HG03571 (cell line): ENCODE data around the gene GDI1.
A peak's percentile ranks its signal among the peaks of the same experiment; 100 is the strongest.

Experiments used
- ATAC-seq: cut with Tn5 transposase; IDR thresholded peaks from one replicate; pipeline ENCODE4 v1.9.1; 2021; ENCODE audit not compliant: unreplicated experiment

GDI1 gene

GRCh38 chrX:154408659-154409221 is 28.2 kb upstream of the GDI1 start:
- ATAC-seq: no peak

GRCh38 chrX:154409222-154409871 is 27.6 kb upstream of the GDI1 start, which contains the start of gene DNASE1L1:
TSS of gene DNASE1L1 (minus strand) at chrX:154409254. CDS start at chrX:154405568, 3,686 bp downstream.
- ATAC-seq: no peak

GRCh38 chrX:154411981-154412340 is 25.0 kb upstream of the GDI1 start:
- peak; percentile 60 for ATAC-seq

- no peak for ATAC-seq
Observed at GRCh38 chrX:154412468-154412867, 24.5 kb upstream of the GDI1 start.

GRCh38 chrX:154413142-154413541 is 23.8 kb upstream of the GDI1 start:
- ATAC-seq: no peak

DNA sequence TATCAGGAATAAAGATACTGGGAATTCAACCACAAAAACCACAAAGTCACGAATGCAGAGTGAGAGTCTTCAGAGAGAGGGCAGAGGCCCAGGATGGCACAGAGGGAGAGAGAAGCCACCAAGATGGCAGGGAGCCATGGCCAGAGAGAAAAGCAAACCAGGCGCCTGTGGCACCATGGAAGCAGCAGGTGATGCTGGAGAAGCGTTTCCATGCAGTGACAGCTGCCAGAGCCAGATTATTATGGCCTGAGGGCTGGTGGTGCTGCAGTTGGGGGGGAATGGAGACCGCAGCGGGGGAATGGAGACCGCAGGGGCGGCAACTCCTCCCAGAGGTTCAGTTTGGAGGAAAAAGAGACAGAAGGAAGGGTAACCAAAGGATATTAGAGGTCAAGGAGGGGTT is 19.8 kb upstream of the GDI1 start:
- ATAC-seq: no peak

DNA sequence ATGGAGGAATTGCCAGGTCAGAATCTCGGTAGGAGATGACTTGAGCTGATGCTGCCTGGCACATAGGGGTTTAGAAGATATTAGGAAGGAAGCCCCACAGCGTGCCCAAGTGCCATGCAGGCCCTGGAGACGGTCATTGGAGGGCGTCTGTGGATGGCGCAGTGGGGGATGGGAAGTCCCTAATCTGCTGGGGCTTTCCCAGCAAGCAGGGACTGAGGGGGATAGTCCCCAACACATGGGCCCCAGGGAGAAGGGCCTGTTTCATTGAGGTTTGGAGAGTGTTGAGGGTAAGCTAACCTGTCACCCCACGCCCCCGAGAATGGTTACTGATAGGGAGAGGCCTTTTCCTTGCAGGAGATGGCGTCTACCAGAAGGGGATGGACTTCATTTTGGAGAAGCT is 17.8 kb upstream of the GDI1 start:
- no peak for ATAC-seq

DNA sequence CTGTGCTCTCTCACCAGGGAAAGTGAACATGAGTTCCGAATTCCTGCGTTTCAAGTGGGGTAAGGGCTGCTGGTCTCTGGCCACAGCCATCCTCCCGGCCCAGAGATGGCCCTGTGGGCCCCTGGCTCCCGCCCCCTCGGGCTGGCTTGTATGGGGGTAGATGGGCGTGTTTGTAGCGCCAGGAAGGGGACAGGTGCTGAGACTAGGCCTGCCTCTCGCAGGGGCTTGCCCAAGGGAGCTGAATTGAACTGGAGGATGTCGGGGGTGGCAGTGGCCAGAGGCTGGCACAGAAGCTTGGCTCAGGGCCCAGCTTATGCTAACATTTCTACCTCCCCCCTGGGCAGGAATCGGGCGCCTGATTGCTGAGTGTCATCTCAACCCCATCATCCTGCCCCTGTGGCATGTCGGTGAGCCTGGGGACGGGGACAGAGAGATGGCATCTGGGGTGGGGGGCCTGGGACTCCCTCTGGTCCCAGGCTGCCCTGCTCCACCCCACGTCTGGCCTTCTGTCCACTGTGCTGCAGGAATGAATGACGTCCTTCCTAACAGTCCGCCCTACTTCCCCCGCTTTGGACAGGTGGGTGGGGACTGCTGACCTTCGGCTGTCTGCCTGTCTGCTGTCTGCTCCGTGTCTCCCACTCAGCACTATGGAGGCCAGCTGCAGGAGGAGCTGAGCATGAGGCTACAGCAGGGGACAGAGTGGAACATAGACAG is 17.1 kb upstream of the GDI1 start:
- ATAC-seq: no peak

DNA sequence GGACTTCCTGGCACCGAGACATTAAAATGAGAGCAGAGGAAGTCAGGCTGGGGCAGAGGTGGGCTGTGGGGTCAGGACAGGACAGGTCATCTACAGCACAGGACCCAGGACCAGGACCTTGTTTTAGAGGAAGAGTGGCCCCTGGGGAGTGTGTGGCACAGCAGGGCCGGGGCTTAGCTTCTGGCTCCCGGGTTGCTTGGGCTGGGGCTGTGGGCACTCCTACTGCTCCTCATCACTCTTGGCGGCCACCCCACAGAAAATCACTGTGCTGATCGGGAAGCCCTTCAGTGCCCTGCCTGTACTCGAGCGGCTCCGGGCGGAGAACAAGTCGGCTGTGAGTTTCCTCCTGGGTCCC is 16.6 kb upstream of the GDI1 start:
- no peak for ATAC-seq

- ATAC-seq: no peak
Observed at GRCh38 chrX:154426916-154427770, 9.8 kb upstream of the GDI1 start.

DNA sequence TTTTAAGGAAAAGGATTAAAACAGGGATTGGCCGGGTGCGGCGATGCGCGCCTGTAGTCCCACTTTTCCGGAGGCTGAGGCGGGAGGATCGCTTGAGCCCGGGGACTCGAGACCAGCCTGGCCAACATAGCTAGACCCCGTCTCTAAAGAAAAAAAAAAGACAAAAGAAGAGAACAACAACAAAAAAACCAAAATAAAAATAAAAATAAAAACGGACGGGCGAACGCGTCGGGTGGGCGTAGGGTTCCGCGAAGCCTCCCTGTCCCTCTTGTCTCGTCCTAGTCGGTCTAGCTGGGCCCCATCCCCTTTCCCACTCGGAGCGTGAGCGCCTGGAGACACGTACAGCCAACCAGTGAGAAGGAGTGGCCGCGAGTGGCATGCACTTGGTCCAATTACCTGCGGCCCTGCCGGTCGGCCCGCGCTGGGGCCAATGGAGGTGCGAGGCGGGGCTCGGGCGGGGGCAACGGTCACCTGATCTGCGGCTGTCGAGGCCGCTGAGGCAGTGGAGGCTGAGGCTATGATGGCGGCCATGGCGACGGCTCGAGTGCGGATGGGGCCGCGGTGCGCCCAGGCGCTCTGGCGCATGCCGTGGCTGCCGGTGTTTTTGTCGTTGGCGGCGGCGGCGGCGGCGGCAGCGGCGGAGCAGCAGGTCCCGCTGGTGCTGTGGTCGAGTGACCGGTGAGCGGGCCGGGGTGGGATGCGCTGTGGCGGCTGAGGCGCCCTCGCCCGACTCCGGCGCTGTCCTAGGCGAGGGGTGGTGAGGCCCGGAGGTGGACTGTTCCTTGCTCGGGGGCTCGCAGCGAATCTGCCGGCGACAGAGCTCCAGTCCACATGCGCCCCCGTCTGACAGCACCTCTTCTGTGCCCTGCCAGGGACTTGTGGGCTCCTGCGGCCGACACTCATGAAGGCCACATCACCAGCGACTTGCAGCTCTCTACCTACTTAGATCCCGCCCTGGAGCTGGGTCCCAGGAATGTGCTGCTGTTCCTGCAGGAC is 8.5 kb upstream of the GDI1 start, which contains the start of gene ATP6AP1:
ATP6AP1 (plus strand) TSS at position 502 of the 996 bp plus-strand sequence; CDS start at position 518, 16 bp downstream.
- ATAC-seq: peak; percentile 96

DNA sequence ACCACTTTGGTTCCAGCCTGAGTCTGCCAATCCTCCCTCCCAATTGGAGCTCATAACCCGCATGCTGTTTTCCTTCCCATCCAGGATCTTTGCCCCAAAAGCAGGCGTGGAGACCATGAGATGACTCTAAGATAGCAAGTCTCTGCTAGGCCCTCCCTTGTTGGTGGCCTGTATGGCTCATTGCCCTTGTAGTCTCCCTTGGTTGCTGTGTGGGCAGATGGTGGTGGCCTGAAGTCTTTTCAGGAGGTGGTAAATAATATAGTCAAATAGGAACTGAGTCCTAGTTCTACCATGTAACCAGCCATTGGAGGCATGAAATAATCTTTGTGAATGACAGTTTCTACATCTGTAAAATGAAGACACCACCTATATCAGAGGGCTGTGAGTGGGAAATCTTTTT is 7.2 kb upstream of the GDI1 start:
- ATAC-seq: no peak

- no peak for ATAC-seq
Observed at GRCh38 chrX:154430479-154430878, 6.5 kb upstream of the GDI1 start.

GRCh38 chrX:154430916-154431315 is 6.0 kb upstream of the GDI1 start:
- ATAC-seq: no peak

DNA sequence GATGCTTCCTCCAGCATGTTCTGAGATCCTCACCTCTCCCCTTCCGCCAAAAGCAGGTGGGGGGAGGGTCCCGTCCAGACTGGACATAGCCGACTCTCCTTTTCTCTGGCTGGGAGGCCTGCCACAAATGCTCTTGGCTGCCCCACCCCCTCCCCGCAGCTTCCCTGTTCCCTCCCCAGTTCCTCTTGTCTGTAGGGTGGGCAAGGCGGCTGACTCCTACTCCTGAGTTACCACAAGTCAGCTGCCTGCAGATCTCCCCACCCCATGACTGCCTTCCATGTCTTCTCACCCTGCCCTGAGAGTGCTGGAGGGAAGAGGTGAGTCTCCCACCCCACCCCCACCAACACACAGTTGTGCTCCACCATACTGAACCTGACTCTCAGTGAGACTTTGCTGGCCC is 5.6 kb upstream of the GDI1 start:
- no peak for ATAC-seq

DNA sequence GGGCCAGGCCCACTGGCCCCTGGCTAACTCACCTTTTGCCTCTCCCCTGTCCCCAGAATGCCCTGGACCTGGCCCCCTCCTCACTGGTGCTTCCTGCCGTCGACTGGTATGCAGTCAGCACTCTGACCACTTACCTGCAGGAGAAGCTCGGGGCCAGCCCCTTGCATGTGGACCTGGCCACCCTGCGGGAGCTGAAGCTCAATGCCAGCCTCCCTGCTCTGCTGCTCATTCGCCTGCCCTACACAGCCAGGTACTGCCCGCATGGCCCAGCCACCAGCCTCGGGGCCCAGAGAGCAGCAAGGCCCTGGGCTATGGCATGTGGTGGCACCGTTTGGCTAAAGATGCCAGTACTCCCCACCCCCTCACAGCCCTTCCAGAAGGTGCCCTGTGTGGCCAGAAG is 4.7 kb upstream of the GDI1 start:
- no peak for ATAC-seq

GRCh38 chrX:154433605-154434004 is 3.3 kb upstream of the GDI1 start:
- ATAC-seq: no peak

DNA sequence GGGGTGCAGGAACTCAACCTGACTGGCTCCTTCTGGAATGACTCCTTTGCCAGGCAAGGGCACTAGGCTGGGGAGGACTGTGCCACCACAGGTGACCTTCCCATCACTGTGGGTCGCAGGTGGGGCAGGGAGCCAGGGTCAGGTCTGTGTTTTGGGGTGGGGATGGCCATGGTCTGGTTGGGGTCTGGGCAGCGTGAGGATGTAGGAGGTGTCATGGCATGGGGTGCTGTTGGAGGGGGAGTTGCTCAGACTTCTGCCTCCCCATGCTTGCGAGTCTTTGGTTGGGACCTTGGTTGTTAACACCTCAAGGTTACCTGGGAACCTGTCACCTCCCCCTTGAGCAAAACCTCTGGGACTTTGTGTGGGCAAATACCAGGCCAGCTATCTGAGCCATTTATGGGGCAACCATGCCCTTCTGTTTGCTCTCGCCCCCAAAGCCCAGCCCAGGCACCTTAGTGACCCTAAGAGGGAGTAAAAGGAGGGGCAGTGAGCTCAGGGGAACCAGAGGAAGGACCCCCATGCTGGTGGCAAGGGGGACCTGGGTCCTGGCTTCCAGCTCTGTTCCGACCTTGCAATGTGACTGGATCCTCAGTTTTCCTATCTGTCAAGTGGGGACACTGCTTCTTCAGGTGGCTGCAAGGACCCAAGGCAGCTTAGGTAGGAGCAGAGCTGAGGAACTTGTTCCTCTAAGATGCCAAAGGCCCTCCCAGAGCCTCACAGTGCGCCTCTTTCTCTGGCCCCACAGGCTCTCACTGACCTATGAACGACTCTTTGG is 2.4 kb upstream of the GDI1 start:
- no peak for ATAC-seq

DNA sequence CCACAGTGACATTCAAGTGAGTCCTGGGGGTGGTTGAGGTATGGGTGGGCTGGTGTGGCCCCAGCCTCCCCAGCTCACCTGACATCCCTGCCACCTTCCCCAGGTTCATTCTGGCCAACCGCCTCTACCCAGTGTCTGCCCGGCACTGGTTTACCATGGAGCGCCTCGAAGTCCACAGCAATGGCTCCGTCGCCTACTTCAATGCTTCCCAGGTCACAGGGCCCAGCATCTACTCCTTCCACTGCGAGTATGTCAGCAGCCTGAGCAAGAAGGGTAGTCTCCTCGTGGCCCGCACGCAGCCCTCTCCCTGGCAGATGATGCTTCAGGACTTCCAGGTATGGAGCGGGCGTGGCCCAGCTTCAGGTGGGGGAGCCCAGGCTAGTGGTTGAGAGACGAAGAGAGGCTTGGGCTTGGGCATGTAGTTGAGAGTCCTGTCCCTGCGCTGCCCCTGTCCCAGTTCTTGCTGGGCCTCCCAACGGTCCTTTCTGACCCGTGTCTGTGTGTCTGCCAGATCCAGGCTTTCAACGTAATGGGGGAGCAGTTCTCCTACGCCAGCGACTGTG is 1.7 kb upstream of the GDI1 start:
- no peak for ATAC-seq
